ENCODE results near the gene TRPV3. TPM values are rescaled to one million over a fixed set of nuclear protein-coding genes. Genes with fewer than 3 reads are reported as not detected.

Gene TRPV3
- total and polyA plus RNA-seq, 2 of the 8 experiments (the other 6 are each of a cell fraction or from before 2014, with no cell fraction given), result 0.56 to 1.0 TPM

DNA sequence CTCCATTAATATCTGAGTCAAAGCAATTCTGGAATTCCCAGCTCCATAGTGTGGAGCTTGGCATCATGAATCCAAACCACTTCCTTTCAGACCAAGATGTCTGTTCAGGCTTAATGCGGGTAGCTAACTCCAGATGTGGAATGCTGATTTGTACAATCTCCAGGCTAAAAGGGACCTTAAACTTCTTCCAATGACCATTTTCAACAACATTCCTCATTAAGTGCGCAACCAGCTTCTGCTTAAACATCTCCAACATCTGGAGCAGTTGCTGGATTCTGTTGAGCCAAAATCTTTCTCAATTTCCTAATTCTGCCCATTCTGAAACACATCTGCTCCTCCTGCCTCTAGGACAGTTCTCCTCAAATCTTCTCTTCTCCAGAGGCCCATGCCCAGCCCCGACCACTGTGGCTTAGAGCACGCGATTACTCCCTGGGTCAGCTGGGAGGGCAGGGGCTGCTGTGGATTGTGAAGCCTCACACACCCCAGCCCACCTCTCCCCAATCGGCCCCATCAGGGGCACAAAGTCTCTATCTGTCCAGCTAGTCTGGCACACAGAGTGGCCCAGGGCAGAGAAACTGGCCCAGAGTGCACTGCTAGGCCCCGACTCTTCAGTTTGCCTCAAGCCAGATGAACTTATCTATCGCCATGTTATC is 45.6 kb downstream of the TRPV3 start (continued):
- TF ChIP-seq SP2 (IDR thresholded peaks at IDR 0.05; ENCODE audit: low read length) (no peak), POLR2A (IDR thresholded peaks at IDR 0.05; ENCODE audit: control extremely low read depth in 1 of 2, low read depth in 2 of 2, low read length in 2 of 2) (no peak), TEAD4 (IDR thresholded peaks at IDR 0.05; ENCODE audit: low read depth, low read length) (no peak), POLR2AphosphoS5 (IDR thresholded peaks at IDR 0.05; ENCODE audit: low read depth, low read length) (no peak), SIRT6 (IDR thresholded peaks at IDR 0.05; ENCODE audit: low read length) (no peak), GTF2F1 (IDR thresholded peaks at IDR 0.05; ENCODE audit: borderline replicate concordance, low read depth, low read length) (no peak)

Measured in H1 (cell line).